ENCODE measurements around the gene NOX1.
"Not testable (repeated sequence)": the region's sequence is repeated elsewhere in the genome, so short reads cannot be mapped to it uniquely, and the experiment has no call there.

NOX1 gene

GRCh38 chrX:100819534-100819836, 54.7 kb downstream of the NOX1 start:
- no peak for DNase-seq

- DNase-seq, result no peak
These were observed 56.8 kb downstream of the NOX1 start for GRCh38 chrX:100817340-100817739.

- DNase-seq, result no peak
These were observed 61.7 kb downstream of the NOX1 start for GRCh38 chrX:100812216-100813158.

GRCh38 chrX:100808265-100808664, 65.9 kb downstream of the NOX1 start:
- not testable (repeated sequence) for DNase-seq

- no peak for DNase-seq
These were observed 69.4 kb downstream of the NOX1 start for GRCh38 chrX:100804780-100805179.

GRCh38 chrX:100802843-100803242, 71.3 kb downstream of the NOX1 start:
- no peak for DNase-seq

GRCh38 chrX:100798484-100799214, 75.5 kb downstream of the NOX1 start:
- no peak for DNase-seq

- no peak for DNase-seq
These were observed 76.8 kb downstream of the NOX1 start for GRCh38 chrX:100797359-100797758.

- DNase-seq, result not testable (repeated sequence)
These were observed 77.8 kb downstream of the NOX1 start for GRCh38 chrX:100796371-100796770.
